Nephron progenitor cell (in vitro differentiated cells): ENCODE results near the gene STXBP6.
A peak's percentile ranks its signal among the peaks of the same experiment; 100 is the strongest.

Source experiments
- DNase-seq: peaks from one replicate; pipeline ENCODE4 v3.0.0; 2021
- H3K27ac Mint-ChIP-seq: 2 replicates; pipeline ENCODE4 v1.8.0; 2021; ENCODE audit warnings: mild to moderate bottlenecking, moderate library complexity, mixed read lengths
- H3K27me3 Mint-ChIP-seq: 2 replicates; pipeline ENCODE4 v1.8.0; 2021; ENCODE audit warnings: mild to moderate bottlenecking, low read depth, mixed read lengths; ENCODE audit not compliant: poor library complexity
- H3K36me3 Mint-ChIP-seq: 2 replicates; pipeline ENCODE4 v1.8.0; 2021; ENCODE audit warnings: low read depth, mixed read lengths
- H3K4me1 Mint-ChIP-seq: 2 replicates; pipeline ENCODE4 v1.8.0; 2021; ENCODE audit warnings: mixed read lengths
- H3K4me3 Mint-ChIP-seq: 2 replicates; pipeline ENCODE4 v1.8.0; 2021; ENCODE audit warnings: mild to moderate bottlenecking, moderate library complexity, mixed read lengths
- H3K9me3 Mint-ChIP-seq: 2 replicates; pipeline ENCODE4 v1.8.0; 2021; ENCODE audit warnings: mild to moderate bottlenecking, moderate library complexity, mixed read lengths
- CTCF ChIP-seq: fragments of 200-600 bp; sonication (generic); IDR thresholded peaks from 2 replicates; pipeline ENCODE4 v1.5.0; 2021; ENCODE audit warnings: antibody characterized with exemption

STXBP6 gene

GRCh38 chr14:24992624-24993360 lies 57.2 kb downstream of the STXBP6 start:
- Mint-ChIP-seq H3K4me1 (peaks cover 8% of the 10 kb centered on the region), H3K4me3 (no peak overlapping the region), H3K27me3 (no peaks in the 10 kb centered on the region), H3K27ac (no peak overlapping the region), H3K36me3 (peaks cover 10% of the 10 kb centered on the region), H3K9me3 (no peaks in the 10 kb centered on the region)
- no peak for DNase-seq
- TF ChIP-seq CTCF: no peak

GRCh38 chr14:24991821-24992220 lies 58.1 kb downstream of the STXBP6 start:
- H3K27ac Mint-ChIP-seq: no peak overlapping the region
- no peaks in the 10 kb centered on the region for H3K27me3 Mint-ChIP-seq
- no peak for TF ChIP-seq CTCF

DNA sequence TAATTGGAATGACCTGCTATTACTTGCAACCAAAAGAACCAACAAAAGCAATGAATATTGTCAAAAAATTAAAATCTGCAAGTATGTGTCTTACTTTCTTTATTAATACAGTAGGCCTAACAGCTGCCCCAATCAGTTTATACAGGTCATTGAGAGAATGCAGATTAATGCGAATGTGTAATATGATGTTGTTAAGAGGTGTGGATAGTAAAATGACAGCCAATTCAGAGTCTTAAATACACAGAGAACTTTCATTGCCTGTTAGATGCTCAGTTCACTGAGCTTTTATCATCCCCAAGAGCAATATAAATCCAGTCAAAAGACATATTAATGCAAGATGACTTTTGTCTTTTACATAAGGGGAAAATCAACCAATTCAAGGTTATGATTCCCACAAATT lies 58.7 kb downstream of the STXBP6 start:
- H3K4me3 Mint-ChIP-seq: no peak overlapping the region
- no peaks in the 10 kb centered on the region for H3K9me3 Mint-ChIP-seq
- no peak for TF ChIP-seq CTCF
- H3K36me3 Mint-ChIP-seq: peaks cover 15% of the 10 kb centered on the region
- H3K27ac Mint-ChIP-seq: no peak overlapping the region
- H3K27me3 Mint-ChIP-seq: no peaks in the 10 kb centered on the region
- peaks cover 8% of the 10 kb centered on the region for H3K4me1 Mint-ChIP-seq
- DNase-seq: no peak

More at GRCh38 chr14:24991821-24992220, 58.1 kb downstream of the STXBP6 start:
- DNase-seq: no peak
- Mint-ChIP-seq H3K9me3 (no peaks in the 10 kb centered on the region), H3K4me1 (peaks cover 8% of the 10 kb centered on the region), H3K36me3 (peaks cover 15% of the 10 kb centered on the region), H3K4me3 (no peak overlapping the region)

DNA sequence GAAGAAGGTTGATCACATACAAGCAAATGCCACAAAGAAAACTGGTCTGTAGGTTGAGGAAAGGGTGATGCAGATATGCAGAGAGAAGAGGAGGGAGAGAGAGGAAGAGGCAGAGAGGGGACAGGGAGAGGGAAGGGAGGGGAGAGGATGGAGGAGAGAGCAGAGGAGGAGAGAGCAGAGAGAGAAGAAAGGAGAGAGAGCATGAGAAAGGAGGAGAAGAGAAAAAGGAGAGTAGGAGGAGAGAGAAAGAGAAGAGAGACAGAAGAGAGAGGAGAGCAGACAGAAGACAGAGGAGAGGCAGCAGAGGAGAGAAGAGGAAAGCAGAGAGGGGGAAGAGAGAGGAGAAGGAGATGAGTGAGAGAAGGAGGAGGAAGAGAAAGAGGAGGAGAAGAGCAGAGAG lies 59.2 kb downstream of the STXBP6 start:
- peaks cover 8% of the 10 kb centered on the region for H3K4me1 Mint-ChIP-seq
- H3K36me3 Mint-ChIP-seq: peaks cover 17% of the 10 kb centered on the region
- no peak for DNase-seq
- H3K4me3 Mint-ChIP-seq: no peak overlapping the region
- H3K27me3 Mint-ChIP-seq: no peaks in the 10 kb centered on the region
- no peak for TF ChIP-seq CTCF
- H3K9me3 Mint-ChIP-seq: no peaks in the 10 kb centered on the region
- H3K27ac Mint-ChIP-seq: no peak overlapping the region

- H3K27ac Mint-ChIP-seq: peak overlapping the region; percentile 73
- no peaks in the 10 kb centered on the region for H3K27me3 Mint-ChIP-seq
- H3K9me3 Mint-ChIP-seq: no peaks in the 10 kb centered on the region
- H3K4me3 Mint-ChIP-seq: no peak overlapping the region
- no peak for DNase-seq
- H3K36me3 Mint-ChIP-seq: peaks cover 23% of the 10 kb centered on the region
- H3K4me1 Mint-ChIP-seq: peaks cover 12% of the 10 kb centered on the region
- TF ChIP-seq CTCF: no peak
Measured at GRCh38 chr14:24990050-24990449, 59.9 kb downstream of the STXBP6 start.

DNA sequence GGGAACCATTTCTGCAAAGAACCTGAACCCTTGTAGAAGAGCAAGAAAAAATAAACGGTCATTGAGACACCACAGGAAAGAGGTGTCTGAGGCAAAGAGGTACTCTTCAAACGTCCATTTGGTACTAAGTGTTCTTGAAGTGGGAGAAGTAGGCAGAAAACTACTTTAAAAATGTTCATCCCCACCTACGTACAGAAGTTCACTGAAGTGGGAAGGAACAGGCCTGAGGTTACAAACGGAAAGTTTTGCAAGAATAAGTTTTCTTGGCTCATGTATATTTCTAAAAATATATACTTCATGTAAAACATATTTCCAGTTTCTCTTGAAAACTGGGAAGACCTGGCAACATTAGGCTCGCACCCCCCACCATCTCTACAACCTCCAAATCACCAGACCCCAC lies 61.2 kb downstream of the STXBP6 start:
- TF ChIP-seq CTCF: no peak
- Mint-ChIP-seq H3K27ac (no peak overlapping the region), H3K4me3 (no peak overlapping the region), H3K36me3 (peaks cover 23% of the 10 kb centered on the region), H3K9me3 (no peaks in the 10 kb centered on the region), H3K27me3 (no peaks in the 10 kb centered on the region), H3K4me1 (peaks cover 12% of the 10 kb centered on the region)
- no peak for DNase-seq
